ENCODE results near the gene CCDC121.
"Not testable (repeated sequence)": the region's sequence is repeated elsewhere in the genome, so short reads cannot be mapped to it uniquely, and the experiment has no call there.

The CCDC121 gene

DNA sequence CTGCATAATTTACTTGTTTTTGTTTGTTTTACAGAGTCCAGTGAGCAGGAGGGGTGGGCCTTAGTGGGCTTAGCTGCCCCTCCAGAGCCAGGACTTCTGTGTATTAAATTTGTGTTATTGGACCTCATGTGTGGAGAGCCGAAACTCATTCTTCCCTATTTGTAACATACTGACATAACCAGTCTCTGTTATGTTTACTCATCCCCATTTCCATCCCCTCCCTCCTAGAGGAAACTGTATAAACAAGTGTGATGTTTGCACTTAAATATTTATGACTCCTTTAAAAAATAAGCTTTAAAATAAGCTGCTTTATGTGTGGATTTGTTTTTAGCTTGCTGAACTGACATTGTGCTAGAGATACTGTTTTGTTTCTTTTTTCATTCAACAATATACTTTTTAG, 32.2 kb downstream of the CCDC121 start:
- Histone ChIP-seq H3K4me3 (ENCODE audit: low read depth, low read length) (no peak overlapping the region), H3K9ac (ENCODE audit: low read depth, low read length) (no peak overlapping the region), H3K36me3 (ENCODE audit: control insufficient read depth, insufficient read depth, low read length) (peaks cover 25% of the 10 kb centered on the region), H3K9me3 (ENCODE audit: control insufficient read depth, insufficient read depth, low read length) (peaks cover 15% of the 10 kb centered on the region), H3K4me1 (ENCODE audit: control insufficient read depth, insufficient read depth, low read length) (no peaks in the 10 kb centered on the region), H3K27me3 (ENCODE audit: control insufficient read depth, insufficient read depth, low read length) (no peaks in the 10 kb centered on the region), H3K27ac (ENCODE audit: low read depth, low read length) (no peak overlapping the region)

DNA sequence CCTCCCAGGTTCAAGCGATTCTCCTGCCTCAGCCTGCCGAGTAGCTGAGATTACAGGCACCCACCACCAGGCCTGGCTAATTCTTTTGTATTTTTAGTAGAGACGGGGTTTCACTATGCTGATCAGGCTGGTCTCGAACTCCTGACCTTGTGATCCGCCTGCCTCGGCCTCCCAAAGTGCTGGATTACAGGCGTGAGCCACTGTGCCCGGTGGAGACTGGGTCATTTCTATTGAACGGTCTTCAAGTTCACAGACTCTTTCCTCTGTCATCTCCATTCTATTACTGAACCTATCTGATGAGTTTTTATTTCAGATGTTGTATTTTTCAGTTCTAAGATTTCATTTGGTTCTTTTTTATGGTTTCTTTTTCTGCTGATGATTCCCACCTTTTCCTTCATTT, 33.4 kb downstream of the CCDC121 start:
- H3K4me1 ChIP-seq (ENCODE audit: control insufficient read depth, insufficient read depth, low read length); H3K9ac ChIP-seq (ENCODE audit: low read depth, low read length); H3K27ac ChIP-seq (ENCODE audit: low read depth, low read length); H3K27me3 ChIP-seq (ENCODE audit: control insufficient read depth, insufficient read depth, low read length); H3K4me3 ChIP-seq (ENCODE audit: low read depth, low read length): not testable (repeated sequence)
- Histone ChIP-seq H3K36me3 (ENCODE audit: control insufficient read depth, insufficient read depth, low read length) (peaks cover 15% of the 10 kb centered on the region), H3K9me3 (ENCODE audit: control insufficient read depth, insufficient read depth, low read length) (peaks cover 17% of the 10 kb centered on the region)

DNA sequence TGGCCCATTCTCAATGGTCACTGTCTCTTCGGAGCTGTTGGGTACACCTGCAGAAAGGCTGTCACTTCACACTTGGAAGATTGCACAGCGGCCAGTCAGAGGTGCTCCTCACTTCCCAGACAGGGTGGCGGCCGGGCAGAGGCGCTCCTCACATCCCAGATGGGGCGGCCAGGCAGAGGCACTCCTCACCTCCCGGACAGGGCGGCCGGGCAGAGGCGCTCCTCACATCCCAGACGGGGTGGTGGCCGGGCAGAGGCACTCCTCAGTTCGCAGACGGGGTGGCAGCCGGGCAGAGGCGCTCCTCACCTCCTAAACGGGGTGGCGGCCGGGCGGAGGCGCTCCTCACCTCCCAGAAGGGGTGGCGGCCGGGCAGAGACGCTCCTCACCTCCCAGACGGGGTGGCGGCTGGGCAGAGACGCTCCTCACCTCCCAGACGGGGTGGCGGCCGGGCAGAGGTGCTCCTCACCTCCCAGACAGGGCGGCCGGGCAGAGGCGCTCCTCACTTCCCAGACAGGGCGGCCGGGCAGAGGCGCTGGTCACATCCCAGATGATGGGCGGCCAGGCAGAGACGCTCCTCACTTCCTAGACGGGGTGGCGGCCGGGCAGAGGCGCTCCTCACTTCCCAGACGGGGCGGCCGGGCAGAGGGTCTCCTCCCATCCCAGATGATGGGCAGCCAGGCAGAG, 34.6 kb downstream of the CCDC121 start:
- not testable (repeated sequence) for H3K36me3 ChIP-seq (ENCODE audit: control insufficient read depth, insufficient read depth, low read length); H3K4me3 ChIP-seq (ENCODE audit: low read depth, low read length); H3K4me1 ChIP-seq (ENCODE audit: control insufficient read depth, insufficient read depth, low read length); H3K27ac ChIP-seq (ENCODE audit: low read depth, low read length); H3K27me3 ChIP-seq (ENCODE audit: control insufficient read depth, insufficient read depth, low read length); H3K9ac ChIP-seq (ENCODE audit: low read depth, low read length)
- H3K9me3 ChIP-seq (ENCODE audit: control insufficient read depth, insufficient read depth, low read length) = peaks cover 20% of the 10 kb centered on the region

DNA sequence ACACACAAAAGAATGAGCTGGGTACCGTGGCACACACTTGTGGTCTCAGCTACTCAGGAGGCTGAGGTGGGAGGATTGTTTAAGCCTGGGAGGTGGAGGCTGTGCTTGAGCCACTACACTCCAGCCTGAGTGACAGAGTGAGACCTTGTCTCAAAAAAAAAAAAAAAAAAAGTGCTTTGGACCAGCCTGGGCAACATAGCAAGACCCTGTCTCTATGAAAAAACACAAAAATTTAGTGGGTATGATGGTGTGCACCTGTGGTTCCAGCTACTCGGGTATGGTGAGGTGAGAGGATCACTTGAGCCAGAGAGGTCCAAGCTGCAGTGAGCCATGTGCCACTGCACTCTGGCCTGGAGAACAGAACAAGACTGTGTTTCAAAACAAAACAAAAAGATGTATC, 35.6 kb downstream of the CCDC121 start:
- Histone ChIP-seq H3K36me3 (ENCODE audit: control insufficient read depth, insufficient read depth, low read length) (no peaks in the 10 kb centered on the region; the same call in none of the 2 replicates), H3K27me3 (ENCODE audit: control insufficient read depth, insufficient read depth, low read length) (no peaks in the 10 kb centered on the region), H3K9ac (ENCODE audit: low read depth, low read length) (no peak overlapping the region), H3K9me3 (ENCODE audit: control insufficient read depth, insufficient read depth, low read length) (peaks cover 20% of the 10 kb centered on the region), H3K4me3 (ENCODE audit: low read depth, low read length) (no peak overlapping the region), H3K4me1 (ENCODE audit: control insufficient read depth, insufficient read depth, low read length) (no peaks in the 10 kb centered on the region), H3K27ac (ENCODE audit: low read depth, low read length) (no peak overlapping the region)

DNA sequence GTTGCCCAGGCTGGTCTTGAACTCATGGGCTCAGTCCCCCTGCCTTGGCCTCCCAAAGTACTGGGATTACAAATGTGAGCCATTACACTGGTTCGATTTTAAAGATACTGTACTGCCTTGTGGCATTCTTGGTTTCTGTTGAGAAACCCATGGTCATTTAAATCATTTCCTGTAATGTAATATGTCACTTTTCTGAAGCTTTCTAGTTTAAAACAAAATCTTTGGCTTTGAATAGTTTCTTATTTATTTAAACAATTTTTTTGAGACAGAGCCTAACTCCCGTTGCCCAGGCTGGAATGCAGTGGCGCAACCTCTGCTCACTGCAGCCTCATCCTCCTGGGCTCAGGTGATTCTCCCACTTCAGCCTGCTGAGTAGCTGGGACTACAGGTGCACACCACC, 37.1 kb downstream of the CCDC121 start:
- Histone ChIP-seq H3K36me3 (ENCODE audit: control insufficient read depth, insufficient read depth, low read length) (no peaks in the 10 kb centered on the region; the same call in 1 of the 2 replicates), H3K9ac (ENCODE audit: low read depth, low read length) (no peak overlapping the region), H3K4me1 (ENCODE audit: control insufficient read depth, insufficient read depth, low read length) (no peaks in the 10 kb centered on the region), H3K27ac (ENCODE audit: low read depth, low read length) (no peak overlapping the region), H3K27me3 (ENCODE audit: control insufficient read depth, insufficient read depth, low read length) (no peaks in the 10 kb centered on the region), H3K9me3 (ENCODE audit: control insufficient read depth, insufficient read depth, low read length) (peaks cover 20% of the 10 kb centered on the region), H3K4me3 (ENCODE audit: low read depth, low read length) (no peak overlapping the region)

DNA sequence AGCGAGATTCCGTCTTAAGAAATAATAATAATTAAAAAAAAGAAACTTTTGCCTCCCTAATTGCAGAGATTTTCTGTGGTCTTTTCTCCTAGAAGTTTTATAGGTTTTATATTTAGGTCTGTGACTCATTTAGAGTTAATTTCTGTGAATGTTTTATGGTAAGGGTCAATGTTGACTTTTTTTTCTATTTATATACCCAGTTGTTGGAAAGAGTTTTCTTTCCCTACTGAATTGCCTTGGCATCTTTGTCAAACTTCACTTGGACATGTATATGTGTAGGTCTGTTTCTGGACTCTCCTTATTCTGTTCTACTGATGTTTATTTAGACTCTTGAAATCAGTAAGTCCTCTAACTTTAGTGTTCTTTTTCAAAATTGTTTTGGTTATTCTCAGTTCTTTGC, 40.5 kb downstream of the CCDC121 start:
- H3K36me3 ChIP-seq (ENCODE audit: control insufficient read depth, insufficient read depth, low read length) = no peaks in the 10 kb centered on the region; the same call in 1 of the 2 replicates
- H3K4me3 ChIP-seq (ENCODE audit: low read depth, low read length) = no peak overlapping the region
- H3K27me3 ChIP-seq (ENCODE audit: control insufficient read depth, insufficient read depth, low read length) = no peaks in the 10 kb centered on the region
- H3K9ac ChIP-seq (ENCODE audit: low read depth, low read length) = no peak overlapping the region
- H3K4me1 ChIP-seq (ENCODE audit: control insufficient read depth, insufficient read depth, low read length) = 0 out of 2 replicates have a peak, but pooled peaks cover 6% of the 10 kb centered on the region
- no peak overlapping the region for H3K27ac ChIP-seq (ENCODE audit: low read depth, low read length)
- H3K9me3 ChIP-seq (ENCODE audit: control insufficient read depth, insufficient read depth, low read length) = peaks cover 14% of the 10 kb centered on the region

DNA sequence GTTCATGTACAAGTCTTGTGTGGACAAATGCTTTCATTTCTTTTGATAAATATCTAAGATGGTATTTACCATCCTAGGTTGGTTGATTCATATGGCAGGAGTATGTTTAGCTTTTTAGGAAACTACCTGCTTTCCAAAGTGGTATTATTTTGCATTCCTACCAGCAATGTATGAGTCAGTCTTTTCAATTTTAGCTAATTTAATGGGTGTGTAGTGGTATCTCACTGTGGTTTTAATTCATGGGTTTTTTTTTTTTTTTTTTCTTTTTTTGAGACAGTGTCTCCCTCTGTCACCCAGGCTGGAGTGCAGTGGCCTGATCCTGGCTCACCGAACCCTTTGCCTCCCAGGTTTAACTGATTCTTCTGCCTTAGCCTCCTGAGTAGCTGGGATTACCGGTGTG, 41.8 kb downstream of the CCDC121 start:
- Histone ChIP-seq H3K9me3 (ENCODE audit: control insufficient read depth, insufficient read depth, low read length) (peaks cover 8% of the 10 kb centered on the region; the same call in 1 of the 2 replicates), H3K9ac (ENCODE audit: low read depth, low read length) (no peak overlapping the region), H3K4me1 (ENCODE audit: control insufficient read depth, insufficient read depth, low read length) (0 out of 2 replicates have a peak, but pooled peaks cover 6% of the 10 kb centered on the region), H3K36me3 (ENCODE audit: control insufficient read depth, insufficient read depth, low read length) (no peaks in the 10 kb centered on the region), H3K4me3 (ENCODE audit: low read depth, low read length) (no peak overlapping the region), H3K27me3 (ENCODE audit: control insufficient read depth, insufficient read depth, low read length) (peaks cover 2% of the 10 kb centered on the region; the same call in 1 of the 2 replicates), H3K27ac (ENCODE audit: low read depth, low read length) (no peak overlapping the region)

DNA sequence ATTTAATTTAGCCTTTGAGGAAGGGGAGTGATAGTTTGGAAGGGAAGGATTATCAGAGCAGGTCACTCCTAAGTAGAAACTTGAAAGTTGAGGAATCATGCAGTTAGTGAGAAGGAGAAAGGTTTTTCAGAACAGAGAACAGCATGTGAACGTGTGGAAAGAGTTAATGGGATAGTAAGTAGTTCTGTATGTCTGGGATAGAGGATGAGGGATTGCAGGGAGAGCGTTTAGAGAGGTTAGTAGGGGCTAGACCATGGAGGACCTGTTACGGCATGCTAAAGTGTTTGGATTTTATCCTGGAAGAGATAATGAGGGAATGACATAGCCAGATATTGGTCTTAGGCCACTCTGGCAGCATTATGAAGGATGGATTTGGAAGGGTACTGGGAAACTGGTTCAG, 44.2 kb downstream of the CCDC121 start:
- Histone ChIP-seq H3K9ac (ENCODE audit: low read depth, low read length) (no peak overlapping the region), H3K27me3 (ENCODE audit: control insufficient read depth, insufficient read depth, low read length) (peaks cover 6% of the 10 kb centered on the region; the same call in 1 of the 2 replicates), H3K36me3 (ENCODE audit: control insufficient read depth, insufficient read depth, low read length) (no peaks in the 10 kb centered on the region), H3K9me3 (ENCODE audit: control insufficient read depth, insufficient read depth, low read length) (peaks cover 3% of the 10 kb centered on the region; the same call in 1 of the 2 replicates), H3K4me3 (ENCODE audit: low read depth, low read length) (peak overlapping the region; percentile 95; the same call in 1 of the 2 replicates), H3K4me1 (ENCODE audit: control insufficient read depth, insufficient read depth, low read length) (0 out of 2 replicates have a peak, but pooled peaks cover 6% of the 10 kb centered on the region), H3K27ac (ENCODE audit: low read depth, low read length) (no peak overlapping the region)

DNA sequence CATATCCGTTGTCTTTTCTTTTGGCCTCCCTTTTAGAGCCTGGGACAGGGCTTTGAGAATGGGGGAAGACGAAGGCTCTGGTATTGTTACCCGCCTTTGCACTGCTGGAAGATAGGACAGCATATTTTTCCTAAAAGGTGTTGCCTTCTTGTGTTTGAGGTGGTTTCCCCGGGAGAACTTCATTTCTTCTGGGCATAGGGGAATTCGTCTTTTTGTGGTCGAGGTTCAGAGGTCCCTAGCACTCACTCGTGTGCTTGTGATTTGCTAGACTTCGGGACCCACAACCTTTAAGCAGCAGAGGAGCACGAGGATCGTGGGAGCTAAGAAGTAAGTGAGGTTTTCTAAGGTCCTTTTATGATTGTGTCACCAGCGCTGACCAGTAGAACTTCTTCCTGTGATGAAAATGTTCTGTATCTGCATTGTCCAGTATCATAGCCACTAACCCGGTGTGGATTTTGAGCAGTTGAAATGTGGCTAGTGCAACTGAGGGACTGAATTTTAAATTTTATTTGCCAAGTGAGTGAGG, 45.4 kb downstream of the CCDC121 start:
- H3K9me3 ChIP-seq (ENCODE audit: control insufficient read depth, insufficient read depth, low read length) = no peaks in the 10 kb centered on the region

DNA sequence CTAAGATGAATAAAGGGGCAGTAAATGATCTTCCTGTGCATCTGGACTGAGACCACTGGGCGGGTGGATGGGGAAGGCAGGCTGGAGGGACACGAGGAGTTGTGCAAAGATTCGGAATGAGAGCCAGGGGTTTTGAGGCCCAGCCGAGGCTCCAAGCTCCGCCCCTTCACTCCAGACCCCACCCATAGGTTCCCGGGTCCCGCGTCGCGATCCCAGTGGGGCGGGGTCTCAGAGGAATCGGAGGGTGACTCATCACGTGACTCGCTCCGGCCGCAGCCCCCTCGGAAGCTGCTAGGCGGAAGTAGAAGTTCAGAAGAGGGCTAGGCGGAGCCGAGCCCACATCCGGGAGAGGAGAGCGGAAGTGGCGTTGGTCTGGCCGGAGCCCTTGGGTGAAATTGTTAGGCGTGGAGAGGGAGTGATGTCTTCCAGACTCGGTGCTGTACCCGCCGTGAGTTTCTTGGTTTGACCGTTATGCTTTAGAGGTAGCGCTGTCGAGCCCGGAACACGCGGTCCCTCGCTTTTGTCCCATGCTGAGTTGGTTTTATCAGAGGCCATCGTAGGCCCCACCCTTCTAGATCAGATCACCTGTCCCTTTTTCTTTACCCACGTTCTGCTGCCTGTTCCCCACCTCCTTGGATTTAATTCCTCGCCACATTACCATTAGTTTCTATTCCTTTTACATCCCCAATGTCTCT, 46.0 kb downstream of the CCDC121 start, which contains the start of gene ZNF512:
ZNF512 (plus strand) TSS at position 348 of the 695 bp plus-strand sequence; CDS start at position 419, 71 bp downstream.
- Histone ChIP-seq H3K27me3 (ENCODE audit: control insufficient read depth, insufficient read depth, low read length) (peaks cover 8% of the 10 kb centered on the region), H3K36me3 (ENCODE audit: control insufficient read depth, insufficient read depth, low read length) (no peaks in the 10 kb centered on the region), H3K9me3 (ENCODE audit: control insufficient read depth, insufficient read depth, low read length) (no peaks in the 10 kb centered on the region), H3K4me1 (ENCODE audit: control insufficient read depth, insufficient read depth, low read length) (0 out of 2 replicates have a peak, but pooled peaks cover 6% of the 10 kb centered on the region), H3K4me3 (ENCODE audit: low read depth, low read length) (peak within 1 kb of the TSS; percentile 95), H3K27ac (ENCODE audit: low read depth, low read length) (peak within 1 kb of the TSS; percentile 38), H3K9ac (ENCODE audit: low read depth, low read length) (peak within 1 kb of the TSS; percentile 77)

More for the DNA sequence above, 45.4 kb downstream of the CCDC121 start:
- 0 out of 2 replicates have a peak, but pooled peaks cover 6% of the 10 kb centered on the region for H3K4me1 ChIP-seq (ENCODE audit: control insufficient read depth, insufficient read depth, low read length)
- peak overlapping the region; percentile 77 for H3K9ac ChIP-seq (ENCODE audit: low read depth, low read length)
- H3K36me3 ChIP-seq (ENCODE audit: control insufficient read depth, insufficient read depth, low read length) = no peaks in the 10 kb centered on the region
- H3K27ac ChIP-seq (ENCODE audit: low read depth, low read length) = no peak overlapping the region
- peaks cover 8% of the 10 kb centered on the region for H3K27me3 ChIP-seq (ENCODE audit: control insufficient read depth, insufficient read depth, low read length)
- peak overlapping the region; percentile 95 for H3K4me3 ChIP-seq (ENCODE audit: low read depth, low read length)
